Ovary (tissue), 3 donors: Measurements from ENCODE around the gene SH2D4B.

Source experiments
- POLR2A ChIP-seq: fragments of 450-650 bp; IDR thresholded peaks from one replicate; pipeline ENCODE4 v1.6.1; 2017; ENCODE audit warnings: antibody characterized with exemption, mild to moderate bottlenecking, moderate library complexity
- TF ChIP-seq, protein P1 (sequence below), 3 donors: fragments of 450-650 bp in 2 of 3; fragments of 200-600 bp in 1 of 3; IDR thresholded peaks; one replicate each; pipeline versions ENCODE4 v1.5.1 to v1.8.0; 2016 to 2022; ENCODE audit warnings: antibody characterized with exemption in 3 of 3, mild to moderate bottlenecking in 1 of 3
- donor health status: DM: no; HTN: no; CAD: no.

DNA sequence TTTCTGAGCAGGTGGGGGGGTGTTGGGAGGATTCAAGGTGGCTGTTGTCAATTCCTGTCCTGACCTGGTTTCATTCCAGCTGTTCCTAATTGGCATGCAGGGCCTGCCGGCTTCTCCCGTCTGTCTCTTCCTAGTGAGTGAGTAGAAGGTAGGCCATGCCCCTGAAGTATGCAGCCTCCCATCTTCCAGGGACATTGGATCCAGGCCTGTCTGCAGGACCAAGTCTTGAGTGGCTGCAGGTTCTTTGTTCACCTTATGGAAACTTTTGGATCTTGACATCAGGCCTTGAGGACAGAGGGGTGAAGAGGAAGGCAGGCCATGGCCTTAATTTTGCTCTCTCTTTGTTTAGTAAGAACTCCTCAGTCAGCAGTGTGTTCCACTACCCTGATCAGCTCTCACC, 131.8 kb downstream of the SH2D4B start:
- TF ChIP-seq, protein P1, sequence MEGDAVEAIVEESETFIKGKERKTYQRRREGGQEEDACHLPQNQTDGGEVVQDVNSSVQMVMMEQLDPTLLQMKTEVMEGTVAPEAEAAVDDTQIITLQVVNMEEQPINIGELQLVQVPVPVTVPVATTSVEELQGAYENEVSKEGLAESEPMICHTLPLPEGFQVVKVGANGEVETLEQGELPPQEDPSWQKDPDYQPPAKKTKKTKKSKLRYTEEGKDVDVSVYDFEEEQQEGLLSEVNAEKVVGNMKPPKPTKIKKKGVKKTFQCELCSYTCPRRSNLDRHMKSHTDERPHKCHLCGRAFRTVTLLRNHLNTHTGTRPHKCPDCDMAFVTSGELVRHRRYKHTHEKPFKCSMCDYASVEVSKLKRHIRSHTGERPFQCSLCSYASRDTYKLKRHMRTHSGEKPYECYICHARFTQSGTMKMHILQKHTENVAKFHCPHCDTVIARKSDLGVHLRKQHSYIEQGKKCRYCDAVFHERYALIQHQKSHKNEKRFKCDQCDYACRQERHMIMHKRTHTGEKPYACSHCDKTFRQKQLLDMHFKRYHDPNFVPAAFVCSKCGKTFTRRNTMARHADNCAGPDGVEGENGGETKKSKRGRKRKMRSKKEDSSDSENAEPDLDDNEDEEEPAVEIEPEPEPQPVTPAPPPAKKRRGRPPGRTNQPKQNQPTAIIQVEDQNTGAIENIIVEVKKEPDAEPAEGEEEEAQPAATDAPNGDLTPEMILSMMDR (IDR thresholded peaks at IDR 0.05): no peak
- TF ChIP-seq POLR2A: no peak
